HG03575 (cell line): ENCODE results near the gene GOLGA8B.
"Not testable (repeated sequence)": the region's sequence is repeated elsewhere in the genome, so short reads cannot be mapped to it uniquely, and the experiment has no call there.

Experiments used
- ATAC-seq: cut with Tn5 transposase; IDR thresholded peaks from one replicate; pipeline ENCODE4 v1.9.1; 2021; ENCODE audit not compliant: unreplicated experiment, insufficient number of reproducible peaks, low FRiP score; ENCODE audit errors: extremely low read depth

The GOLGA8B gene

GRCh38 chr15:34583399-34584329 is at the start of gene GOLGA8B:
Gene GOLGA8B, minus strand, starts transcription at chr15:34583651. Its CDS starts 47,739 bp downstream, at chr15:34535912.
- no peak for ATAC-seq

- not testable (repeated sequence) for ATAC-seq
Measured at GRCh38 chr15:34633165-34633564, 49.7 kb upstream of the GOLGA8B start.

GRCh38 chr15:34628577-34629152 is 45.2 kb upstream of the GOLGA8B start:
- ATAC-seq = no peak

- no peak for ATAC-seq
Measured at GRCh38 chr15:34625007-34625406, 41.6 kb upstream of the GOLGA8B start.

- no peak for ATAC-seq
Measured at GRCh38 chr15:34621675-34622074, 38.2 kb upstream of the GOLGA8B start.

GRCh38 chr15:34620814-34621213 is 37.4 kb upstream of the GOLGA8B start:
- no peak for ATAC-seq

- ATAC-seq = no peak
Measured at GRCh38 chr15:34620142-34620541, 36.7 kb upstream of the GOLGA8B start.

GRCh38 chr15:34619151-34619550 is 35.7 kb upstream of the GOLGA8B start:
- ATAC-seq = no peak

- ATAC-seq = no peak
Measured at GRCh38 chr15:34618073-34618472, 34.6 kb upstream of the GOLGA8B start.

- no peak for ATAC-seq
Measured at GRCh38 chr15:34616613-34617012, 33.2 kb upstream of the GOLGA8B start.

- ATAC-seq = no peak
Measured at GRCh38 chr15:34613997-34614396, 30.5 kb upstream of the GOLGA8B start.

GRCh38 chr15:34613301-34613700 is 29.9 kb upstream of the GOLGA8B start:
- no peak for ATAC-seq

GRCh38 chr15:34610354-34610753 is 26.9 kb upstream of the GOLGA8B start:
- no peak for ATAC-seq

- no peak for ATAC-seq
Measured at GRCh38 chr15:34609102-34610057, 25.9 kb upstream of the GOLGA8B start.

- no peak for ATAC-seq
Measured at GRCh38 chr15:34608517-34608916, 25.1 kb upstream of the GOLGA8B start.

GRCh38 chr15:34607832-34608231 is 24.4 kb upstream of the GOLGA8B start:
- no peak for ATAC-seq

- ATAC-seq = no peak
Measured at GRCh38 chr15:34606545-34606944, 23.1 kb upstream of the GOLGA8B start.

- no peak for ATAC-seq
Measured at GRCh38 chr15:34606131-34606530, 22.7 kb upstream of the GOLGA8B start.

GRCh38 chr15:34603095-34603494 is 19.6 kb upstream of the GOLGA8B start:
- ATAC-seq = no peak
